ENCODE results near the gene SH3PXD2B.

SH3PXD2B gene

DNA sequence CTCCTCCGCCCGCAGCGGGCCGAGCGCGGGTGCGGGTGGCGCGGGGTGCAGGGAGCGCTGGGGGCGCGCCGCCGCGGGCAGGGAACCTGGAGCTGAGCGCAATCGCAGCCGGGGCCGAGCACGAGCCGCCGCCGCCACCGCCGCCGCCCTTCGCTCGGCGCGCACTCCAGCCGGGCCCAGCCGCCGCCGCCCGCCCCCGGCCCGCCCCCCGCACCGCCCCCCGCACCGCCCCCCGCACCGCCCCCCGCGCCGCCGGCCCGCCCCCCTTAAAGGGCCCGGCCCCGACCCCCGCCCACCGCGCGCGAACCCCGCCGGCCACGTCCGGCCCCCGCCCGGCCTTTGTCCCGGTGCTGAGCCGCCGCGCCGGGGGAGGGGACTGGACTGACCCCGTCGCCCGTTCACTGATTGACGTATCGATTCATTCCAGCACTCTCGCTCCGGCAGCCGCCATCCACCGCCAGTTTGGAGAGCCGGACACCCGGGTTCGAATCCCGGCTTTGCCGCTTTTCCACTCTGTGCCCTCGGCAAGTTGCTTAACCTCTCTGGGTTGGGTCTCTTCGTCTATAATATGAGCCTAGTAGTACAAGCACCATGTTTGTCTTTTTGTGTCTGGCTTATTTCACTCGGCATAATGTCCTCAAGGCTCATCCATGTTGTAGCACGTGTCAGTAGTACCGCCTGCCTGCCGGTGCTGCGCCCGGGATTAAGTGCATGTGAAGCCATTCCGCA, at the start of gene SH3PXD2B:
Gene SH3PXD2B (minus strand): TSS at position 168 of the 729 bp plus-strand sequence. CDS start 173 bp downstream, outside the sequence.
- DNase-seq (ENCODE audit: low read depth in 3 of 3): peak in 1 of 3 donors; percentile 15

DNA sequence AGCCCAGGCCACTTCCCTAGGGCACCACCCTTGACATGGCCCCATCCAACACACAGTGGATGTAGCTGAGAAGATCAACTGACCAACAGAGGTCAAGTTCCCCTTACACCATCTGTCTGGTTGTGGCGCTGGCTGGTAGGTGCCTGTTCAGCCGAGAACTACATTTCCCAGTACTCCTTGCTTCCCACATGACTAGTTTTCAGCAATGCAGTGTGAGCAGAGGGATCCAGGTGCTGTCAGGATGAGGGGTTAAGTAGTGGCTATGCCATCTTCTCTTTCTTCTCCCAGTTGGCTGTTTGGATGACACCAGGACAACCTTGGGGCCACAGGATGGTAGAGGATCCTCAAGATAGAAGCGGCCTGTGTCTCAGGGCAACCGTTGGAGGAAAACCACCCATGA, 48.6 kb upstream of the SH3PXD2B start:
- DNase-seq (ENCODE audit: low read depth in 3 of 3): no peak

DNA sequence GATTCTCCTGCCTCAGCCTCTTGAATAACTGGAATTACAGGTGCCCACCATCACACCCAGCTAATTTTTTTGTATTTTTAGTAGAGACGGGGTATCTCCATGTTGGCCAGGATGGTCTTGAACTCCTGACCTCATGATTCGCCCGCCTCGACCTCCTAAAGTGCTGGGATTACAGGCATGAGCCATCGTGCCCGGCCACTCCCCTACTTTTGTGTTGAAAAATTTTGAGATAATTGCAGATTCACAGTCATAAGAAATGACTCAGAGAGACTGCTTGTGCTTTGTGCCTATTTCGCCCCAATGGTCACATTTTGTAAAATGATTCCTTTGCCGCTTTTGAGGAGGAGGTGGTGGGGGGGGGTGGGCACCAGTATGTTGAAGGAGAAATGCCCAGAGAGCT, 48.1 kb upstream of the SH3PXD2B start:
- no peak for DNase-seq (ENCODE audit: low read depth in 3 of 3)

DNA sequence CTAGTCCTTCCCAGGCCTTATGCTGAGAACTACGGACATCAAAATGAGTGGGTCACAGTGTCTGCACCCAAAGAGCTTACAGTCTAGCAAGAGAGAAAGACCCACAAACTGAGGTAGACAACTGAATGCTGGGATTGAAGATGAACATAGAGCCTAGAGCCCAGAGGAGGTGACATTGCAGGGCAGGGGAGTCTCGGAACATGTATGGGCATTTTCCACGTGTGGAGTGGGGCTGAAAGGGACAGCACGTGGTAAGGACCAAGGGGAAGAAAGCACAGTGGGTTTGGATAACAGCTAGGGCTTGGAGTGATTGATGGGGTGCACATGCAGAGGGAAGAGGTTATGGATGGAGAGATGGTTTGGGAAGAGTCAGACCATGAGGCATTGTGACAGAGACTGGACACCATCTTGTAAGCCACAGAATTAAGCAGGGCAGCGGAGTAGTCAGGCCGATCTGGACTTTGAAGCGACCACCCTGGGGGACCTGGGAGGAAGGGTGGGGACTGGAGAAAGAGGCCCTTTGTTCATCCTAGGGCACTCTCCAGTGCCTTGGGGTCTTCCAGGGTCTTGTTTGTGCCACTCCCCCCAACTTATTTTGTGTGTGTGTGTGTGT, 47.5 kb upstream of the SH3PXD2B start:
- no peak for DNase-seq (ENCODE audit: low read depth in 3 of 3)

DNA sequence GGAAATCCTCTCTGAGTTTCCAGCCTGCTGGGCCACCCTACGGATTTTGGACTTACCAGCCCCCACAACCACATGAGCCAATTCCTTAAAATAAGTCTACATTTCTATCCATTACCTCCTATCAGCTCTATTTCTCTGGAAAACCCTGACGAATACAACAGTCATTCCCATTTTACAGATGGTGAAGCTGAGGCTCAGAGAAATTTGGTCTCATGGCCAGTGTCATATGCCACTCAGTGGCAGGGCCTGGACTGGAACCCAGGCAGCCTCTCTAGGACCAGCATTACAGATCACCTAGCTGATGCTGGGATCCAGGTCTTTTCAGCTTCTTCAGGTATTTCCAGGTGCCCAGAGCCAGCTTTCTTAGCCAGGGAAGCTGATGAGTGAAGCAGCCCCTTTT, 45.0 kb upstream of the SH3PXD2B start:
- DNase-seq (ENCODE audit: low read depth in 3 of 3): no peak

DNA sequence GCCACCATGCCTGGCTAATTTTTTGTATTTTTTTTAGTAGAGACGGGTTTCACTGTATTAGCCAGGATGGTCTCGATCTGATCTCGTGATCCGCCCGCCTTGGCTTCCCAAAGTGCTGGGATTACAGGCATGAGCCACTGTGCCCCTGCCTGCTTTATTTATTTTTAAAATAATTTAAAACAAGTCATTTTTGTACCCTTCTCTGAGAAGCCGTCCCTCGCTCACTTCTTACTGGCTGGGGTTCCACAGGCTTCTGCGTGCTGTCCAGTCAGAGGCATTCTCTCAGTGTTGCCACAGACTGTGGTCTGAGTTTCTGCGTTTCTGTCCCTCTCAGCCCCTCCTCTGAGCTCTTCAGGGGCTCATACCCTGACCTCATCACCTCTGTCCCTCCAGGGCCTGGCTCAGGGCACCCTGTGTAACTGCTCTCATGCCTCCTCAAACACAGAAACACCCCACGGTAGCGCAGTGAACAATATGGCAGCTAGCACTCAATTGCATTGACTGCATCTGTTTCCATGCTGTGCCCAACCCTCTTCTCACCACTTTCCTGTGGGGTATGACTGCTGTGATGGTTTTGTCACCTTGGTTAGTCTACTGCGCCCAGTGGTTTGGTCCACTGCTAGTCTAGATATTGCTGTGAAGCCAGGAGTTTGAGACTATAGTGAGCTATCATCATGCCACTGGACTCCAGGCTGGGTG, 44.3 kb upstream of the SH3PXD2B start:
- DNase-seq (ENCODE audit: low read depth in 3 of 3): no peak

DNA sequence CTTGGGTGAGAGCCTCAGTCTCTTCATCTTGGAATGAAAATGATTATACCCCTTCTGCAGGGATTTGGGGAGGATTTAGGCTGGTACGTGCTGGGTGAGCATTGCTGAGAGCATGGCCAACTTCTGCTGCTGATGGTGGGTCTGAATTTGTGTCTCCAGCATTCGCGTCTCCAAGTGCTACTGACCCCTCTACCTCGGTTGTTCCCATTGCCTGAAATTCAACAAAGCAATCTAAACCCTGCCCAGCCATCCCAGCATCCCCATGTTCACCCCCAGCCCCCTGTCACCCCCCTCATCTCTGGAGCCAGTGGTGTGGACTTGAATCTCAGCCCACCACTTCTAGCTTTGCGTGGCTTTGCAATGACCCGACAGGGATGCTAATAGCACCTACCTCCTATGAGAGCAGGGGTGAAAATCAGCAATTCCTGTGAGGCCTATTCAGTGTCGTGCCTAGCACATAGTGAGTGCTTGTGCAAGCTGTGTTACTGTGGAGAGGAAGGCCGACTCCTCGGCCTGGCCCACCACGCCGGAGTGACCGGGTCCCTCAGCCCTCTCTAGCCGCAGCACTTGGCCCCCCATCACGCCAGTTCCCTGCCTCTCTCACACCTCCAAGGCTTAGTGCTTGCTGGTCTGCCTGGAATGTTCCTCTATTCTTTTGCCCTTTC, 43.4 kb upstream of the SH3PXD2B start:
- DNase-seq (ENCODE audit: low read depth in 3 of 3): no peak

DNA sequence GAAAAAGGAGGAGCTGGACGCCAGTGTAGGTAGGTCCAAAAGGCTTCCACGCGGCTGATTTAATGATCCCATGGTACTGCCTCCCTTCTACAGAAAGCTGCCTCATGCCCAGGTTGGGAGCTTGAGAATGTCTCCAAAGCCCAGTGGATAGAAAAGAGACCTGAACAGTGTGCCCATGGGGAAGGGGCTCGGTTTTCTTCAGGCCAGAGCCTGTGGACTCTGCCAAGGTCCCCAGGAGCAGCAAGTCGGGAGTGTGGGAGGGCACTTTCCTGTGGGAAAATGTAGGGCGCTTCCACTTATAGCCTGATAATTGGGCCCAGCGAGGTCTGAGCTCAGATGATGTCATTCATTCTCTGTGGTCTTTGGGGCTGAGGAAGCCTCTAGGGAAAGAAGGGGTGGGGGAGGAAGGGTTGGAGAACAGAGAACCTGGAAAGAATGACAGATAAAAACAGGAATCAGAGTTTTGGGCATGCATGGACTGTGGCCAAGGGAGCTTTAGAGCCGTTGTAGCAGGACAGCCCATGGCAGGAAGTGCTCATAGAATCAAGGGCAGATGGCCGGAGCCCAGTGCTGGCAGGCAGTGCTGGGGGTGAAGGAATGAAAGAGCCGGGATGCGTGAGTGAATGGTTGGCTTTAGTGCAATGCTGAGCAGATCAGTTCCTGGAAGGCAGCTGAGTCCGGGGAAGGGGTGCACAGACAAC, 42.5 kb upstream of the SH3PXD2B start:
- no peak for DNase-seq (ENCODE audit: low read depth in 3 of 3)

DNA sequence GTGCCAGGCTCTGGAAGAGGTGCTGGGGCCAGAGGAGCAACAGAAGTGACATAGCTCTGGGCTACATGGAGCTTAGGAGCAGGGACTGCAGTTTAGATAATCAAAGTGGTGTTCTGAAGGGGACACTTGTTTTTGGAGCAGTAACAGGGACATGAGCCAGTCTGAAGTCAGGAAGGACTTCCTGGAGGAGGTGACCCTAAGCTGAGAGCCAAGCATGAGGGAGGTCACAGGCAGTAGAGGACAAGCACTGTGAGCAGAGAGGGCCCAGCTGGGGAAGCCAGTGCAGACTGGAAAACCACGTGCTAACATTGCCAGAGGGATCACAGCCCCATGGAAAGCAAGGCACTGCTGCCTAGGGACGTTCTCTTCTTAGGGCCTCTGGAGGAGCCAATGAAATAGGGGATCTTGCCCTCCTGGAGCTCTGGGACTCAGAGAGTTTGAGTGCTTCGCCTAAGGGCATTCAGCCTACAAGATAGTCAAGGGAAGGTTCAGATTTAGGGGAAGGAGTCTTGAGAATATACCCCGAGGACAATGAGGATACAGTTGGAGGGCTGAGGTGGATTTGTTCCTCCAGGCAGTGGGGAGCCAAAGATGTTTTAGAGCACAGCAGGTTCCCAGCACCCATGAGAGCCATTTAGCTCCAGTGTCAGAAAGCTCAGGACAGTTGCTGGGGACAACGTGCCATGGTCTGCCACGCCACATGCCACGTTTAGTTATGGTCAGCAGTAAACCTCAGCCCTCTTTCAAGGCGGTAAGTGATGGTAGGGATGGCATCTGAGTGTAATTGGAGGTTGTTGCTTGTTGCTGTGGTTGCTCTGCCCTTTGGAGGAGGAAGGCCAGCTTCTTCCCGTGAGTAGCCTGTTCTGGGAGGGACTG, 40.5 kb upstream of the SH3PXD2B start:
- DNase-seq (ENCODE audit: low read depth in 3 of 3): no peak

DNA sequence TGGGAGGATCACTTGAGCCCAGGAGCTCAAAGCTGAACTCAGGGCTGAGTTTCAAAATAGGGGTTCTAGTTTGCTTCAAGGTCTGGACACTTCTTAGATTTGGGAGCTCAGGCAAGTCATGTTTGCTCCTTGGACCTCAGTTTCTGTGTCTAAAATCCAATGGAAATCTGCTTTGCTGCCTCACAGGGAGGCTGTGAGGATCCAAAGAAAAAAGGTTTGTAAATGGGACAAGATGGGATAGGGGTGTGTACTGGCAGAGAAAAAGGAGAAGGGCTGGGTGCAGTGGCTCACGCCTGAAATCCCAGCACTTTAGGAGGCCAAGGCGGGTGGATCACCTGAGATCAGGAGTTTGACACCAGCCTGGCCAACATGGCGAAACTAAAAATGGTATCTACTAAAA, 39.6 kb upstream of the SH3PXD2B start:
- no peak for DNase-seq (ENCODE audit: low read depth in 3 of 3)

DNA sequence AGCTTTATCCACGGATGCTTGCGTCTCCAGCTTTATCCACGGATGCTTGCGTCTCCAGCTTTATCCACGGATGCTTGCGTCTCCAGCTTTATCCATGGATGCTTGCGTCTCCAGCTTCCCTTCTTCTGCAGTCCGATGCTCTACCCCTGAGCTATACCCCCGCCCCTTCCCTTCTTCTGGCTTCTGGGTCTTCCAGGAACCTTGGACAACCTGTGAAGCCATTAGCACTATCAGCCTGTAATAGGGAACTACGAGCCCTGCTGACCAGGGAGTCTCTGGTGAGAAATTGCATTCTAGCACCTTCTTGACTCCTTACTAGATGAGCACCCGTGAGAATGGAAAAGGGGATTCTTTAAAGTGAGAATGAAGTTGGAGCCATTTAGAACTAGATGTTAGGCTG, 39.1 kb upstream of the SH3PXD2B start:
- DNase-seq (ENCODE audit: low read depth in 3 of 3): no peak

DNA sequence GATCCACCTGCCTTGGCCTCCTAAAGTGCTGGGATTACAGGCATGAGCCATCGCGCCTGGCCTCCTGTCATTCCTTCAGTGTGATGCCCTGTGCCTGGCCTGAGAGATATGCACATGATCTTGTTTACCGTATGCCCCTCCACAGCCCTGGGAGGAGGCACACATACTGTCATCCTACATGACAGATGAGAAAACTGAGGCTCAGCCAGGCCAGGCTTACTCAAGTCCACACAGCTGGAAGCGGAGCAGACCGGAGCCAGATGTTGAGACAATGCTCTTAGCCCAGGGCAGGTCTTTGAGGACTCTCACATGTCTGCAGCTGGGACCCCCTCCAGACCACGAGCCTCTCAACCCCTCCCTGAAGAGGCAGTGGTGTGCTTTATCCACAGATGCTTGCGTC, 38.7 kb upstream of the SH3PXD2B start:
- DNase-seq (ENCODE audit: low read depth in 3 of 3): no peak

DNA sequence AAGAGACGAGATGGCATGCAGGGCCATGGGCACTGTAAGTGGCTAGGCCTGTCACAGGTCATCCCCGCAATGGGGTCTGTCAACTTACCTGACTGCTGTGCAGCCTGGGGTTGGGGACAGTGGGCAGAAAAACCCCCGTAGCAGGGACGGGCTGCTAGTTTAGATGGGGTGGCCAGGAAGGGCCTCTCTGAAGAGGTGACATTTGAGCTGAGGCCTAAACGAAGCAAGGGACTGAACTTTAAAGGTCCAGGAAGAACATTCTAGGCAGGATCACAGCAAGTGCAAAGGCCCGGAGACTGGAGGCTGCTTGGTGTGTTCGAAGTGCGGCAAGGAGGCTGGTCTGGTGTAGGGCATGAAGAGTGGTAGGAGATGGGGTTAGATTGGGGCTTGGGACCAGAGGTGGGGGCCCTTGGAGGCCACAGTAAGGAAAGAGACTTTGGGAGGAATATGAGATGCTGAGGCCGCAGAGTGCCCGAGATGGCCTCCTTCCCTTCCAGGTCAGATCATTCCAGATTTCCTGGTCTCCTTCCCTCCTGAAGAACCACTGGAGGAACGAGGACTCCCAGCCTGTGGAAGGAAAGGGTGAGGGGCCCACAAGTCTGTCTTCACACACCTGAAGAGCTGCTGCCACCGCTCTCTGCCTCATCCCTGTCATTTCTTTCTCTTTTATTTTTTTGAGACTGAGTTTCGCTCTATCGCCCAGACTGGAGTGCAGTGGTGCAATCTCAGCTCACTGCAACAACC, 37.9 kb upstream of the SH3PXD2B start:
- no peak for DNase-seq (ENCODE audit: low read depth in 3 of 3)

DNA sequence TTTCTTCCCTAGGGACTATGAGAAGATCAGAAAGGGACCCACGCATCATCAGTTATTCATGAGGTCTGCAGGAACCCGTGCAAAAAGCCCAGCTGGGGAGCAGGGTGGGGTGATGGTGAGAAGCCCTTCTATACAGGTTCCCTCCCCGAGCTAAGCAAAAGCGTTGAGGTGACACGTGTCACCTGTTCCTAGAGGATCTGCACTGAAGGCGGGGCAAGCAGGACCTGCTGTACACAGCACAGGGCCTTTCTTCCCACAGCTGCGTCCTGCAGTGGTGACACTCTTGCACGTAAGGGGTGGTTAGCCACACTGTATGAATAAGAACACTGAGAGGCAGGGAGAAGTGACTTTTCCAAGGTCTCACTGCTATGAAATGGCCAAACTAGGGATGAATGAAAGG, 37.2 kb upstream of the SH3PXD2B start:
- no peak for DNase-seq (ENCODE audit: low read depth in 3 of 3)

DNA sequence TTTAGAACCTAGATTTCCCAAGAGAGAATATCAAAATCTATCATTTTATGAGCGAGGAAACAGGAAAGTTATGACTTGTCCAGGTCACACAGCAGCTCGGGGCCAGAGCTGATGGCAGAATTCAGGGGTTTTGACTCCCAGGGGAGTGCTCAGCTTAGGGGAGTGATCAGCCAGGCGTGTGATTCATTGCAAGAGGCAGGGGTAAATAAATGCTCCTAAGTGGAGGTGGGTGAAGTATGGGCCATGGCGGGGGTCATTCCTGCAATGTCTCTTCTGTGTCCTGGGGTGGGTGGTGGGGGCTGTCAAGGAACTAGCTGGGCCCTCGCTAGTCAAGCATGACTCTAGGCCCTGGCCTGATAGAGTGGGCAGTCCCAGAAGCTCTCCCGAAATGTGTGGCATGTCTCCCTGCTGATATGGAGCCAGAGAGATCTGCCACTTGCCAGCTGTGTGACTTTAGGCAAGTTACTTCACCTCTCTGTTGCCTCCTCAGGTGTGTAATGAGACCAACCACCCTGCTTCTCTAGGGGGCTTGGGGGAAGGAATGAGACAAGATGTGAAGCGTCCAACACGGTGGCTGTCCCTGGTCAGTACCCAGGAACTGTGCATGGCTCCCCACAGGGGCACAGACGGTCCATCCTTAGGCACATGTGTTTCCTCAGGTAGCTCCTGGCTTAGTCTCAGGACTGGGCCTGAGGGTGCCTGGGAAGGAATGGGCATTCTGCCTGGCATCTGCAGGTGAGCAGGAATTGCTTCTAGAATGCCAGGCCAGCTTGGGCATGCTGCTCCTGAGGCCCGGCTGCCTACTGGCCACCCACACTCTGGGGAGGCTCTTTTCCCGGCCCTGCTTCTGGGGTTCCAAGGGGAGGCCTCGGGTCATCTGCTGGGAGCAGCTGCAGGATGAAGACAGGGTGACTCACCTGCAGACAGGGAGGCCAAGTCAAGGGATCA, 36.5 kb upstream of the SH3PXD2B start:
- no peak for DNase-seq (ENCODE audit: low read depth in 3 of 3)

DNA sequence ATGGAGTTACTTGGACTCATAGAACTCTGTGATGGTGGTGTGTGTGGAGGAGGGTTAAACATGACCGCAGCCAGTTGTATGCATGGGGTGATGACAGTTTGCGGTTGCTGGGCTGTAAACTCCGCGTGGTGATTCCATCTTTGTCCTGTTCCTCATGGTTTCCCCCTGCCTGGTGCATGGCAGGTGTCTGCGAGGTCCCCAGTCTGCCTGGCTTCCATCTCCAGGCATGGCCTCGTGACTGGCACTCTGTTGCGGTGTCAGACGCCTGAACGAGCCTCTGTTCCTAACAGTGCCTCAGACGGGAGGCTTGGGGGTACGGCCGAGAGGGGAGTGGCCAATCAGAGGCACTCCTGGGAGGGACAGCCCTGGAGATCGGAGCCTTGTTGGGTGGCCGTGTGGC, 33.9 kb upstream of the SH3PXD2B start:
- no peak for DNase-seq (ENCODE audit: low read depth in 3 of 3)

DNA sequence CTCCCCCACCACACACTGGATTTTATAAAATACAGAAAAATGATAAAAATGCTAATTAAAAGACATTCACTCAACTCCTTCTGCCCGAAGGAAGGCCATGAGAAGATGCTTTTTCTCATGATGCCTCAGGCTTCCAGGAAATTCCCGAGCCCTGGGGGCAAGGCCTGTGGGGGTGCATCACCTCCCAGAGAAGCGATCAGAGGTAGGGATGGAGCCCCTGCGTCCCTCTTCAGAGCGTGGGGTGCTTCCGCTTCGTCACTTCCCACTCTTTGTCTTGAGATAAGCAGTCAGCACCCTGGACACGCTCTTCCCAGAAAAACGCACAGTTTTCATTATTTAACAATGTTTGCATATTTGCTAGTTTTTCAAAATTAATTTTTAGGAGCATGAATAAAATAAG, 33.3 kb upstream of the SH3PXD2B start:
- DNase-seq (ENCODE audit: low read depth in 3 of 3): no peak

DNA sequence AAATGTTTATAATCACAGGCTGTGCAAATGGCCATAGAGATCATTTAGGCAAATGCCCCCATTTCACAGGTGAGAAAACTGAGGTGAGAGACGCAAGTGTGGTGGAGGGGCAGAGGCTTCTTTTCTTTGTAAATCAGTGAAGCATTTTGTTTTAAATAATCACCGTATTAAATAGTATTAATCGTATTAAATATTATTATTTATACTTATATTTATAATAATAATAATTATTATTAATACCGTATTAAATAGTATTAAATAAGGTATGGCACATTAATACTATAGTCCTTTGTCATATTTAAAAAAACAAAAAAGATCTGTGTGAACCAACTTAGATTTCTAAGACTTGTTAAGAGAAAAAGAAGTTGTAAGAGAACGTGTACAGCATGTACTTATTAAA, 32.6 kb upstream of the SH3PXD2B start:
- DNase-seq (ENCODE audit: low read depth in 3 of 3): no peak

DNA sequence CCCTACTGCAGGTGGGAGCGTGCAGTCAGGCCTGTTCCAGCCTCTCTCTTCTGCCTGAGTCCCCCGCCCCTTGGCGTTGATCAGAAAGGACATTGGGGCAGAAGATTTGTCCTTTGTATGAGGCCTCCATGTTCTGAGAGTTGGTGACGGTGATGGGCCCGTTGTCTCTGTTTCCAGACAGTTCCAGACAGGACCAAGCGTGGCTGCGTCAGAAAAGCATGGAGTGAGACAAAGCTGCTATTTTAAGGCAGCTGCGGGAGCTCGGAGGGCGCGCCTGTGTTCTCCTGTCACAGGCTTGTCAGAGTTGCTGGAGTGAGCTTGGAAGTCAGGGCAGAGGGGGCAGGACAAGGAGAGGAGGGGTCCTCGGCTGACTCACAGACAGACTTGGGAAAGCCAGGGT, 32.1 kb upstream of the SH3PXD2B start:
- no peak for DNase-seq (ENCODE audit: low read depth in 3 of 3)

All from stimulated activated CD4-positive, alpha-beta T cell treated with anti-CD3 and anti-CD28 coated beads, TNF-alpha, amount 100 ng/mL, for 48 hours (primary cell).